ENCODE results near the gene SLC25A30.
"Not testable (repeated sequence)": the region's sequence is repeated elsewhere in the genome, so short reads cannot be mapped to it uniquely, and the experiment has no call there.

The SLC25A30 gene

DNA sequence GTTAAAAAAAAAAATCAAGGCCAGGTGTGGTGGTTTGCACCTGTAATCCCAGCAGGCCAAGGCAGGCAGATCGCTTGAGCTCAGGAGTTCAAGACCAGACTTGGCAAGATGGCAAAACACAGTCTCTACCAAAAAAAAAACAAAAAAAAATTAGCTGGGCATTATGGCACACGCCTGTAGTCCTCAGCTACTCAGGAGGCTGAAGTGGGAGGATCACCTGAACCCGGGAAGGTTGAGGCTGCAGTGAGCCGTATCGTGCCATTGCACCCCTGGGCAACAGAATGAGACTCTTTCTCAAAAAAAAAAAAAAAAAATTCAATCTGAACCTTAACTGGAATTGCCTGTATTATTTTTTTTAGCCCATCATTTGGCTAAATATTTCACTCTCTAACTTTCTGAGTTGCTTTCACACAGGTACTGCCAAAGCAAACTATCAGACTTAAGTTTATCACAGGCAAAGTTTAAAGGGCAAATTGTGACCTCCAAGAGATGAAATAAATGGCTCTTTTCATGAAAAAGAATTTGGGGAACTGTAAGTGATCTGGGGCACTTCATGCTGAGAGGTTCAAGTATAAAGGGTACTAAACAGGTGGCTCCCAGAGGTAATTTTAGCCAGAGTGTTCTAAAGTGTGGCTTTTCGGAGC is 14.7 kb upstream of the SLC25A30 start:
- no peak for DNase-seq

GRCh38 chr13:45426056-45426841 is 8.1 kb upstream of the SLC25A30 start:
- DNase-seq = not testable (repeated sequence)

GRCh38 chr13:45422731-45423292 is 4.6 kb upstream of the SLC25A30 start:
- peak; percentile 15 for DNase-seq

DNA sequence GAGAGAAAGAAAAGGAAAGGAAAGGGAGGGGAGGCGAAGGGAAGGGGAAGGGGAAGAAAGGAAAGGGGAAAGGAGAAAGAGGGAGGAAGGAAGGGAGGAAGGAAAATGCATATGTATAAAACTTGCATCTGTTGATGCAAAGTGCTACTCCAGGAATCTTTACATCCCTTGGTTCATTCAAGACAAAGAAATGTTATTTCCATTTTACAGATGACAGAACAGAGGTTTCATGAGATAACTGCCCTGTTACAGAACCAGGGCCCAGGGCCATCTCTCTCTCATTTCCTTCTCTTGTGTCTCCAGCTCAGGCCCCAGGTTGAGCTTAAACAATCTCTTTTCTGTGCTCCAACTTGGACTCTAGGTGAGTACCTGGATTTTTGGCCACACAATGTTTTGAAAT is 1.8 kb upstream of the SLC25A30 start:
- no peak for DNase-seq

DNA sequence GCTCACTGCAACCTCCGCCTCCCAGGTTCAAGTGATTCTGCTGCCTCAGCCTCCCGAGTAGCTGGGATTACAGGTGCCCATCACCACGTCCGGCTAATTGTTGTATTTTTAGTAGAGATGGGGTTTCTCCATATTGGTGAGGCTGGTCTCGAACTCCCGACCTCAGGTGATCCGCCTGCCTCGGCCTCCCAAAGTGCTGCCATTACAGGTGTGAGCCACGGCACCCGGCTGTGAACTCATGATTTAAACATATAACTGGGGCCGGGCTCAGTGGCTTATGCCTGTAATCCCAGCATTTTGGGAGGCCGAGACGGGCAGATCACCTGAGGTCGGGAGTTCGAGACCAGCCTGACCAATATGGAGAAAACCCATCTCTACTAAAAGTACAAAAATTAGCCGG is 1.2 kb upstream of the SLC25A30 start:
- DNase-seq = not testable (repeated sequence)

DNA sequence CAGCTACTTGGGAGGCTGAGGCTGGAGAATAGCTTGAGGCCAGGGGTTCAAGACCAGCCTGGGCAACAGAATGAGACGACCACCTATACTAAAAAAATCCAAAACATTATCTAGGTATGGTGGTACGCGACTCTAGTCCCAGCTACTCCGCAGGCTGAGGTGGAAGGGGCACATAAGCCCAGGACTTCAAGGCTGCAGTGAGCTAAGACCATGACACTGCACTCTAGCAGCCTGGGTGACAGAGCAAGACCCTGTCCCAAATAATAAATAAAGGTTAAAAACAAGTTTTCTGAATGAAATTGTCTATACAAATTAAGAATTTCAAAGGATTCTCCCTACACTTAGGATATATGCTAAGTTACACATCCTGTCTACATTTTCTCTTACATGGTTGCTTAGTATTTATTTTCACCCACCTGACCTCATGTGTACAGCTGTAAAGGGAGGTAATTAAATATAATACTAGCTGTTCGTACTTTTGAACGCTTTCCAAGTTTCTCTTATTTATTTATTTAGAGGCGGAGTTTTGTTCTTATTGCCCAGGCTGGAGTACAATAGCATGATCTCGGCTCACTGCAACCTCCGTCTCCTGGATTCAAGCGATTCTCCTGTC is 1.6 kb downstream of the SLC25A30 start:
- DNase-seq = peak; percentile 48

DNA sequence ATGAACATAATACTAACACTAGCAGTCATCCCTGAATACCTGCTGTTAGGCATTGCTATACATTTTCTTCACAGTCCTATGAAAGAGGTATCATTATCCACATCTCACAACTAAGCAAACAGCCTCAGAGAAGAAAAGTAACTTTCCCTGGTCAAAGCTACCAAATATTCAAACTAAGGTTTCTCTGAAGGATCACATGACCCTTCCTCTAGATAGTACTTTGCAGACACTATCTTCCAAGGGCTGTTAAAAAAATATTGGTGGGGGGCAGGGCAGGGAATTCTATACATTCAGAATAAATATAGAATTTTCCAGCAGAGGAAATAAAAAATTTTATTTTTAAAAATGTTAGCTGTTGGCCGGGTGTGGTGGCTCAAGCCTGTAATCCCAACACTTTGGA is 3.1 kb downstream of the SLC25A30 start:
- no peak for DNase-seq

DNA sequence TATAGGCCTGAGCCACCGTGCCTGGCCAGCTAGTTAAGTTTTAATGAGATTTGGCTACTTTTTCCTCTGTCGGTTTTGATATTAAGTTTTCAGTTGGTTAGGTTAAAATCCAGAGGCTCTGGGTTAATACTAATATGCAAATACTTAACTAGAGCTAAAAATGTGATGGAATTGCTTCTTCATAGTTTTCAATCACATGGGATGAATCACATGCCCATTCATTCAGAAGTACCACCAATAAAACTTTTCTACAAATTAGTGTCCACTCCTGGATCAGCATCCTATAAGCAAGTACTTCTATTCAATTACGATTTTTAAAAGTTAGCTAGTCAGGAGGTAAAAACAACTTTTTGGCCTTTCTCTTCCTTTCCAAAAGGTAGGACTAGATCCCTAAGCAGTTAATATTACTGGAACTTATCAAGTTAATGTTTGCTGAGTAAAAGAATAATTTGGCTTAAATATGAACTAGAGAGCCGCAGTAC is 4.3 kb downstream of the SLC25A30 start:
- no peak for DNase-seq

DNA sequence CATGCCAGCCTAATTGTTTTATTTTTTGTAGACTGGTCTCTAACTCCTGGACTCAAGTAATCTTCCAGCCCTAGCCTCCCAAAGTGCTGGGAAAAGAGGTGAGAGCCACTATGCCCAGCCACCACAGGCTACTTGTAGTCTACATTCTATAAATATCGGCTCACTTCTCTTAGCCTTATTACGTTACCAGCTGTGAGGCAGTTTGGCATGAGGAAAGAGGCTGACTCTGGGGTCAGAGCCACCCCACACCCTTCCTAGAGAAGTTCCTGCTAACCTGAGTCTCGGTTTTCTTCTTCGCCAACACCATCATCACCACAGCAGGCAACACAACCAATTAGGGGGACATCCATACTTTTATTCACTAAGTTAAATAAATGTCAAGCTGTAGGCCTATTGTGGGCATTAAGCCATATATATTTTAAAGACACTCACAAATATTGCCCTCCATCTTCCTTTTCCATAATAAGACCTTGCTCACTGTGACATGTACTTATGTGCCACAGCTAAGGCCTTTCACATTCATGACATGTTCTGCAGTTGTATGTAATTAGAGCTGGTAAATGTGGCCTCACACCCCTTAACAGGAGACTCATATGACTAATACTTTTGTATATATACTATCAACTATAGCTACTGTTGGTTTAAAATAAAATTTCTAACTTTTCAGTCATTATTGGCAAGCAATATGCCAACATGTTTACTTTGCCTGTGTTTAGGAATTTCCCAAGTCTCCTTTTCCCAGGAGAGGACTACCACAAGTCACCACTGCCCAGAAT is 5.7 kb downstream of the SLC25A30 start:
- no peak for DNase-seq

- DNase-seq = no peak
These were observed 6.5 kb downstream of the SLC25A30 start for GRCh38 chr13:45411631-45412030.

GRCh38 chr13:45411221-45411620 is 7.0 kb downstream of the SLC25A30 start:
- DNase-seq = no peak

GRCh38 chr13:45410466-45410865 is 7.7 kb downstream of the SLC25A30 start:
- no peak for DNase-seq

DNA sequence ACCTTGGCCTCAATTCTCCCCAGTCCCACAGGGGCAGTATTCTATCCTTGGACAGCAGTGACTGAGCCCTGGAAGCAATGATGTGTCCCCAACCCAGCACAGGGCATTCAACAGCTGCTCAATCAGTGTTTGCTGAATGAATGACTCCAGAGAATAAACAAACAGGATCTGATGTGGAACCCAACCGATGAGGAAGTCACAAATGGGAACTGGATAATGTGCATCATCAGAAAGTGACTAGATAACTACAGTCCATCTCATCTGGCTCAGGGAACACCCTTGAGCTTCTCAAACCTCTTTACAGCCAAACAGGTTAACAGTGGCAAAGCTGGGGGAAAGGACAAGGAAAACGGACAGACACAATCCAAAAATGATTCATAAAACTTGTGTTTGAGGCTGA is 8.2 kb downstream of the SLC25A30 start:
- no peak for DNase-seq

- no peak for DNase-seq
These were observed 11.8 kb downstream of the SLC25A30 start for GRCh38 chr13:45406421-45406820.

DNA sequence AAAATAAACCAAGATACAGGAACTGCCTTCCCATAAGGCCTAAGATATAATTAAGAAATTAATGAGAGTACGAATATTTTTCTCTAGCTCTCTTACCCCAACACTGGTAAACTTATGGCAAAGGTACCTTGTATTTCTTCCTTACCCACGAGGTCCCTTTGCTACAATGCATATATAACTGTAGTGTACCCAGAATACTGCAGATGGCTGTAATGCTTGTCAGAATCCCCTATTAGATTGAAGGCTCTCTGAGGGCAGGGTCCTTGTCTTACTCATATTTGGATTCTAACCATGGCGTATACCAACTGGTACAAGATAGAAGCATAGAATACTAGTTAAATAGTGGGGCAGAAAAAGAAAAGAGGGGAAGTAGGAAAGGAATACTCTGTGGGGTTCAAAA is 15.1 kb downstream of the SLC25A30 start:
- no peak for DNase-seq

DNA sequence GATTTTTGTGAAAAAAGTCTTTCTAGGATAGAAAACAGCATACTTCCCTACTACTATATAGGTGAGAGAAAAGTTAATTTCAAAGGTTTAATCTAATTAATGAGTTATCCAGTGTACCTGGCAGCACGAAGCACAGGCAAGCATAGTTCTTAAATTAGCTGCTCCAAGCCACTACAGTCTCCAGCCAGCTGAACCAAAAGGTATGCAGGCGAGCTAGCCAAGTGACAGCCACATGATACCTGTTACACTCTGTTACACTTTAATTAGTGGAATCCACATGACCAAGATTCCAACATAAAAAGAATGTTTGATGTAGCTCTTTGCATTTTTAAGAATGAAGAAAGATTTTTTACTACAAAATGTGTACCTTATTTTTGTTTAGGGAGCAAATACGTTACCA is 15.5 kb downstream of the SLC25A30 start:
- DNase-seq = no peak

DNA sequence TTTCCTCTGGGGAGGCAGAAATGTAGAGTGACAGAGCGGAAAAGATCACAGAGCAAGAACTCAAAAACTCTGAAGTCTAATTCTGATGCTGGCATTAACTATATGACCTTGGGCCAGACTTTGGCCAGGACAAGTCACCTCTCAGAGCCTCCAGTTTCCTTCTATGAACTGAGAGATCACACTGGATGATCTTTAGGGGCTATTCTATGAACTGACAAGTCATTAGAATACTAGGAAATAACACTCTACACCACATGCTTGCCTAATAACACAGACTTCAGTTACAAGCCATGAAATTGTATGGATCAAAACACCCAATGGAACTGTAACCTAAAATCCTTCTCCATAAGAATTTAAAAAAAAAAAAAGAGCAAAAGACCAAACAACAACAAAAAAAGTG is 16.9 kb downstream of the SLC25A30 start:
- DNase-seq = no peak

DNA sequence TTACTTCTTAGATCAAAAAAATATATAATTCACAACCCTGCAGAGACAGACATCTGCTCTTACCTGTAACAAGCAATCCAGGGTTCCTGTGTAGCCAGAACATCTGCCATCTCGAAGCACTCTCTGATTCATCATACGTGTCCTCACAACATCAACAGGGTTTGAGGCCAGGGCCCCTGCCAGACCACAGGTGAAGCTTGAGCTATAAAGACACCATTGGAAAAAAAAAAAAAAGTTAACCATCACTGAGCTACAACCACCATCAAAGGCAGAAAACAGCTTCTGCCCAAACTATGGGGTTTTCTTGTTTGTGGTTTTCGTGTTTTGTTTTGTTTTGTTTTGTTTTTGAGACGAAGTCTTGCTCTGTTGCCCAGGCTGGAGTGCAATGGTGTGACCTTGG is 19.3 kb downstream of the SLC25A30 start:
- no peak for DNase-seq

GRCh38 chr13:45396533-45397095 is 21.6 kb downstream of the SLC25A30 start:
- DNase-seq = no peak

DNA sequence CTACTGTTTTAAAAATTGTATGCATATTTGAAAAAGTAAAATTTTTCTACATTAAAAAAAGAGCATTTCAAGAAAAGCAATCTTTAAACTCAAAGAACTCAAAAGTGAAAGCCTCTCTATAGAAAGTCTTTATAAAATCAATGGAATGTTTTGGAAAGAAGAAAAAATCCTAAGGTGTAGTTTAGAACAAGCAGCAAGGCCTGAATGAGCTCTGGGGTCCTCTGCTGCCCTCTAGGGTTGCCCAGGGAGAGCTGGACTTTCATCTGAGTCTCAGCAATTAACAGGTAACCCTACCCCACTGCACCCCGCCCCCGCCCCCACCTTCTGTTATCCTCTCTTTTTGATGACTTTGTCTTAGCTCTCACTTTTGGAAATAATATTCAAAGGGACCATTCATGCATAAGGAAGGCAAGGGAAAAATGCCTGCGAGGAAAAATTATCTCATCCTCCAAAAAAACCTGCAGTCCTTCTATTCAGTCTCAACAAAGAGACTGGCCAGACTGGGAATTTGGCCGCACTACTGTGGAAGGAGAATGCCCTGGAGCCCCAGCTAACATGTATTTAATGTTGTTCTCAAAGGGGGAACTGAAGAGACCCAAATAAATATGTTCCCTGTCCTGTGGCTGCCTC is 24.1 kb downstream of the SLC25A30 start:
- DNase-seq = peak; percentile 18

- DNase-seq = no peak
These were observed 25.4 kb downstream of the SLC25A30 start for GRCh38 chr13:45392811-45393210.

- no peak for DNase-seq
These were observed 26.2 kb downstream of the SLC25A30 start for GRCh38 chr13:45391926-45392325.

Measured in NCI-H345 (cell line).